Measurements from ENCODE around the gene SLC6A18.

DNA sequence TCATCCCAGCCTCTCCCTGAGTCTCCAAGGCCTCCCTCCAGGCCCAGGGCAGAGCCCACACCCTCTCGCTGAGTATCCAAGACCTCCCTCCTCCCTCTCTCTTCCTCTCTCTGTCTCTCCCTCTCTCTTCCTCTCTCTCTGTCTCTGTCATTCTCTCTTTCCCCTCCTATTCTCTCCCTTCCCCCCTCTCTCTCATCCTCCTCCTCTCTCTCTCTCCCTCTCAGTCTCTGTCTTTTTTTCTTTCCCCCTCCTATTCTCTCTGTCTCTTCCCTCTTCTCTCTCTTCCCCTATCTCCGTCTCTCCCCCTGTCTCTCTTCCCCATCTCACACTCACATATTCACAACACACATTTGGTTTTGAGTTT is 15.7 kb upstream of the SLC6A18 start:
- TF ChIP-seq, protein P1, sequence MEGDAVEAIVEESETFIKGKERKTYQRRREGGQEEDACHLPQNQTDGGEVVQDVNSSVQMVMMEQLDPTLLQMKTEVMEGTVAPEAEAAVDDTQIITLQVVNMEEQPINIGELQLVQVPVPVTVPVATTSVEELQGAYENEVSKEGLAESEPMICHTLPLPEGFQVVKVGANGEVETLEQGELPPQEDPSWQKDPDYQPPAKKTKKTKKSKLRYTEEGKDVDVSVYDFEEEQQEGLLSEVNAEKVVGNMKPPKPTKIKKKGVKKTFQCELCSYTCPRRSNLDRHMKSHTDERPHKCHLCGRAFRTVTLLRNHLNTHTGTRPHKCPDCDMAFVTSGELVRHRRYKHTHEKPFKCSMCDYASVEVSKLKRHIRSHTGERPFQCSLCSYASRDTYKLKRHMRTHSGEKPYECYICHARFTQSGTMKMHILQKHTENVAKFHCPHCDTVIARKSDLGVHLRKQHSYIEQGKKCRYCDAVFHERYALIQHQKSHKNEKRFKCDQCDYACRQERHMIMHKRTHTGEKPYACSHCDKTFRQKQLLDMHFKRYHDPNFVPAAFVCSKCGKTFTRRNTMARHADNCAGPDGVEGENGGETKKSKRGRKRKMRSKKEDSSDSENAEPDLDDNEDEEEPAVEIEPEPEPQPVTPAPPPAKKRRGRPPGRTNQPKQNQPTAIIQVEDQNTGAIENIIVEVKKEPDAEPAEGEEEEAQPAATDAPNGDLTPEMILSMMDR (IDR thresholded peaks at IDR 0.05) = no peak
- TF ChIP-seq POLR2A (IDR thresholded peaks at IDR 0.05) = no peak

All from prostate gland (tissue), 2 donors.